Glomerular endothelial cell (primary cell): ENCODE data around the gene OR6V1. TPM values are rescaled to one million over a fixed set of nuclear protein-coding genes. Genes with fewer than 3 reads are reported as not detected.
"Not testable (repeated sequence)": the region's sequence is repeated elsewhere in the genome, so short reads cannot be mapped to it uniquely, and the experiment has no call there.

Experiments
- DNase-seq: peaks from one replicate; pipeline ENCODE4 v3.0.0-alpha.2; 2011; ENCODE audit warnings: low read depth, low spot score; ENCODE audit errors: extremely low read depth
- total RNA-seq: library from RNA; depleted of rRNA; stranded (reverse); fragments of >200 nt; gene quantifications from 2 replicates; pipeline ENCODE4 v1.2.3, GENCODE V29; 2015

Gene OR6V1
- total RNA-seq, 1 donor from 2014 or later, result not detected

- DNase-seq, result no peak
These were observed 9.9 kb upstream of the OR6V1 start for GRCh38 chr7:143042159-143042789.

GRCh38 chr7:143042790-143043271 is 9.3 kb upstream of the OR6V1 start:
- DNase-seq, result no peak

- no peak for DNase-seq
These were observed 8.8 kb upstream of the OR6V1 start for GRCh38 chr7:143043391-143043790.

GRCh38 chr7:143046426-143046851 is 5.7 kb upstream of the OR6V1 start:
- no peak for DNase-seq

GRCh38 chr7:143047326-143047725 is 4.8 kb upstream of the OR6V1 start:
- DNase-seq, result no peak

GRCh38 chr7:143048827-143049226 is 3.3 kb upstream of the OR6V1 start:
- no peak for DNase-seq

GRCh38 chr7:143049362-143049761 is 2.8 kb upstream of the OR6V1 start:
- DNase-seq, result no peak

GRCh38 chr7:143050931-143051330 is 1.2 kb upstream of the OR6V1 start:
- no peak for DNase-seq

- no peak for DNase-seq
These were observed 2.5 kb downstream of the OR6V1 start for GRCh38 chr7:143054621-143055020.

GRCh38 chr7:143055754-143056153 is 3.6 kb downstream of the OR6V1 start:
- no peak for DNase-seq

GRCh38 chr7:143063741-143064140 is 11.6 kb downstream of the OR6V1 start:
- DNase-seq, result no peak

- DNase-seq, result no peak
These were observed 16.3 kb downstream of the OR6V1 start for GRCh38 chr7:143068446-143068845.

GRCh38 chr7:143069912-143070500 is 17.9 kb downstream of the OR6V1 start:
- no peak for DNase-seq

GRCh38 chr7:143073556-143073955 is 21.4 kb downstream of the OR6V1 start:
- no peak for DNase-seq

GRCh38 chr7:143074141-143074540 is 22.0 kb downstream of the OR6V1 start:
- no peak for DNase-seq

GRCh38 chr7:143085109-143085508 is 33.0 kb downstream of the OR6V1 start:
- DNase-seq, result no peak

- not testable (repeated sequence) for DNase-seq
These were observed 33.5 kb downstream of the OR6V1 start for GRCh38 chr7:143085610-143086009.

- DNase-seq, result not testable (repeated sequence)
These were observed 36.5 kb downstream of the OR6V1 start for GRCh38 chr7:143088549-143089231.

- no peak for DNase-seq
These were observed 44.0 kb downstream of the OR6V1 start for GRCh38 chr7:143096146-143096545.

- not testable (repeated sequence) for DNase-seq
These were observed 47.4 kb downstream of the OR6V1 start for GRCh38 chr7:143099579-143099978.
